GM23338 (cell line): ENCODE measurements around the gene TM2D1. TPM values are rescaled to one million over a fixed set of nuclear protein-coding genes. Genes with fewer than 3 reads are reported as not detected.

ENCODE experiments used
- EZH2 ChIP-seq: fragments of 200-600 bp; sonication (generic); IDR thresholded peaks from one replicate; pipeline ENCODE4 v1.8.0; 2017; ENCODE audit warnings: antibody characterized with exemption, mild to moderate bottlenecking, low read depth; ENCODE audit not compliant: unreplicated experiment
- NANOG ChIP-seq: IDR thresholded peaks from 2 replicates; pipeline ENCODE4 v1.6.1; 2016; ENCODE audit warnings: antibody characterized with exemption, borderline replicate concordance
- polyA plus RNA-seq: library from polyadenylated mRNA; unstranded; fragments of >200 nt; fragmentation: Nextera tagmentation; extraction: Ambion mirVana; gene quantifications from 2 replicates; pipeline ENCODE4 v1.2.1, GENCODE V29; 2016
- total RNA-seq: library from RNA; depleted of rRNA; stranded (reverse); fragments of >200 nt; shearing (Covaris generic); gene quantifications from 2 replicates; pipeline ENCODE4 v1.2.3, GENCODE V29; 2014
- TF ChIP-seq, protein P1 (sequence below): IDR thresholded peaks from one replicate; pipeline ENCODE4 v1.6.1; 2018; ENCODE audit warnings: antibody characterized with exemption; ENCODE audit not compliant: unreplicated experiment
- TF ChIP-seq, protein P2 (sequence below): fragments of 250-450 bp; sonication (Bioruptor Pico); IDR thresholded peaks from 2 replicates; pipeline ENCODE4 v1.5.0; 2020; ENCODE audit warnings: mild to moderate bottlenecking, moderate library complexity

The TM2D1 gene
- total and polyA plus RNA-seq, 2 experiments from 2014 or later, result 46.7 to 47.5 TPM

DNA sequence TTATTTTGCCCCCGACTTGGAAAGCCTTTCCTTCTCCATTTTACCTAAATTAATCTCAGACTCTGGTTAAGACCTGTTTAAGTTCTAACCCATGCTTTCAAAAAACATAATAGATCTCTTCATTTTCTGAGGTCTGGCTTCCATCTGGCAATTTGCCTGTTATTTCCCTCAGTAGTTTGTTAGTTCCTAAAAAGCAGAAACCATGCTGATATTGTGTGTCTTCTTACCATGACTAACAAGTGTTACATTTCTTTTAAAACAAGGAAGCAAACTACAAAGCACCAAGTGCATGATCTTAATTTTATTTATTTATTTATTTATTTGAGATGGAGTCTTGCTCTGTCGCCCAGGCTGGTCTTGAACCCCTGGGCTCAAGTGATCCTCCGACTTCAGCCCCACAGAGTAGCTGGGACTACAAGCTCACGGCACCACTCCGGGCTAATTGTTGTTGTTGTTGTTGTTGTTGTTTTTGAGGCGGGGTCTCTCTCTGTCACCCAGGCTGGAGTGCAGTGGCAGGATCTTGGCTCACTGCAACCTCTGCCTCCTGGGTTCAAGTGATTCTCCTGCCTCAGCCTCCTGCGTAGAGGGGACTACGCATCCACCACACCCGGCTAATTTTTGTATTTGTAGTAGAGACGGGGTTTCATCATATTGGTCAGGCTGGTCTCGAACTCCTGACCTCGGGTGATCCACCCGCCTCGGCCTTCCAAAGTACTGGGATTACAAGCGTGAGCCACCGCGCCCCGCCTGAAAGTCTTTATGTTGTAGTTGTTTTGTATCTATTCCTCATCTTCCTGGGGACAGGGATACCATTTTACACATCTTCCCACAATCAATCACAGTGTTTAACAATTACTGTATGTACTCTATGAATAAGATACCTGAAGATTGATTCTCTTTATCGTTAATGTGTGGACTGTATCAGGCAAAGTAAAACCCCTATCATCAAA, 16.1 kb upstream of the TM2D1 start (continued):
- TF ChIP-seq, protein P1, sequence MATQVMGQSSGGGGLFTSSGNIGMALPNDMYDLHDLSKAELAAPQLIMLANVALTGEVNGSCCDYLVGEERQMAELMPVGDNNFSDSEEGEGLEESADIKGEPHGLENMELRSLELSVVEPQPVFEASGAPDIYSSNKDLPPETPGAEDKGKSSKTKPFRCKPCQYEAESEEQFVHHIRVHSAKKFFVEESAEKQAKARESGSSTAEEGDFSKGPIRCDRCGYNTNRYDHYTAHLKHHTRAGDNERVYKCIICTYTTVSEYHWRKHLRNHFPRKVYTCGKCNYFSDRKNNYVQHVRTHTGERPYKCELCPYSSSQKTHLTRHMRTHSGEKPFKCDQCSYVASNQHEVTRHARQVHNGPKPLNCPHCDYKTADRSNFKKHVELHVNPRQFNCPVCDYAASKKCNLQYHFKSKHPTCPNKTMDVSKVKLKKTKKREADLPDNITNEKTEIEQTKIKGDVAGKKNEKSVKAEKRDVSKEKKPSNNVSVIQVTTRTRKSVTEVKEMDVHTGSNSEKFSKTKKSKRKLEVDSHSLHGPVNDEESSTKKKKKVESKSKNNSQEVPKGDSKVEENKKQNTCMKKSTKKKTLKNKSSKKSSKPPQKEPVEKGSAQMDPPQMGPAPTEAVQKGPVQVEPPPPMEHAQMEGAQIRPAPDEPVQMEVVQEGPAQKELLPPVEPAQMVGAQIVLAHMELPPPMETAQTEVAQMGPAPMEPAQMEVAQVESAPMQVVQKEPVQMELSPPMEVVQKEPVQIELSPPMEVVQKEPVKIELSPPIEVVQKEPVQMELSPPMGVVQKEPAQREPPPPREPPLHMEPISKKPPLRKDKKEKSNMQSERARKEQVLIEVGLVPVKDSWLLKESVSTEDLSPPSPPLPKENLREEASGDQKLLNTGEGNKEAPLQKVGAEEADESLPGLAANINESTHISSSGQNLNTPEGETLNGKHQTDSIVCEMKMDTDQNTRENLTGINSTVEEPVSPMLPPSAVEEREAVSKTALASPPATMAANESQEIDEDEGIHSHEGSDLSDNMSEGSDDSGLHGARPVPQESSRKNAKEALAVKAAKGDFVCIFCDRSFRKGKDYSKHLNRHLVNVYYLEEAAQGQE, result no peak
- TF ChIP-seq, protein P2, sequence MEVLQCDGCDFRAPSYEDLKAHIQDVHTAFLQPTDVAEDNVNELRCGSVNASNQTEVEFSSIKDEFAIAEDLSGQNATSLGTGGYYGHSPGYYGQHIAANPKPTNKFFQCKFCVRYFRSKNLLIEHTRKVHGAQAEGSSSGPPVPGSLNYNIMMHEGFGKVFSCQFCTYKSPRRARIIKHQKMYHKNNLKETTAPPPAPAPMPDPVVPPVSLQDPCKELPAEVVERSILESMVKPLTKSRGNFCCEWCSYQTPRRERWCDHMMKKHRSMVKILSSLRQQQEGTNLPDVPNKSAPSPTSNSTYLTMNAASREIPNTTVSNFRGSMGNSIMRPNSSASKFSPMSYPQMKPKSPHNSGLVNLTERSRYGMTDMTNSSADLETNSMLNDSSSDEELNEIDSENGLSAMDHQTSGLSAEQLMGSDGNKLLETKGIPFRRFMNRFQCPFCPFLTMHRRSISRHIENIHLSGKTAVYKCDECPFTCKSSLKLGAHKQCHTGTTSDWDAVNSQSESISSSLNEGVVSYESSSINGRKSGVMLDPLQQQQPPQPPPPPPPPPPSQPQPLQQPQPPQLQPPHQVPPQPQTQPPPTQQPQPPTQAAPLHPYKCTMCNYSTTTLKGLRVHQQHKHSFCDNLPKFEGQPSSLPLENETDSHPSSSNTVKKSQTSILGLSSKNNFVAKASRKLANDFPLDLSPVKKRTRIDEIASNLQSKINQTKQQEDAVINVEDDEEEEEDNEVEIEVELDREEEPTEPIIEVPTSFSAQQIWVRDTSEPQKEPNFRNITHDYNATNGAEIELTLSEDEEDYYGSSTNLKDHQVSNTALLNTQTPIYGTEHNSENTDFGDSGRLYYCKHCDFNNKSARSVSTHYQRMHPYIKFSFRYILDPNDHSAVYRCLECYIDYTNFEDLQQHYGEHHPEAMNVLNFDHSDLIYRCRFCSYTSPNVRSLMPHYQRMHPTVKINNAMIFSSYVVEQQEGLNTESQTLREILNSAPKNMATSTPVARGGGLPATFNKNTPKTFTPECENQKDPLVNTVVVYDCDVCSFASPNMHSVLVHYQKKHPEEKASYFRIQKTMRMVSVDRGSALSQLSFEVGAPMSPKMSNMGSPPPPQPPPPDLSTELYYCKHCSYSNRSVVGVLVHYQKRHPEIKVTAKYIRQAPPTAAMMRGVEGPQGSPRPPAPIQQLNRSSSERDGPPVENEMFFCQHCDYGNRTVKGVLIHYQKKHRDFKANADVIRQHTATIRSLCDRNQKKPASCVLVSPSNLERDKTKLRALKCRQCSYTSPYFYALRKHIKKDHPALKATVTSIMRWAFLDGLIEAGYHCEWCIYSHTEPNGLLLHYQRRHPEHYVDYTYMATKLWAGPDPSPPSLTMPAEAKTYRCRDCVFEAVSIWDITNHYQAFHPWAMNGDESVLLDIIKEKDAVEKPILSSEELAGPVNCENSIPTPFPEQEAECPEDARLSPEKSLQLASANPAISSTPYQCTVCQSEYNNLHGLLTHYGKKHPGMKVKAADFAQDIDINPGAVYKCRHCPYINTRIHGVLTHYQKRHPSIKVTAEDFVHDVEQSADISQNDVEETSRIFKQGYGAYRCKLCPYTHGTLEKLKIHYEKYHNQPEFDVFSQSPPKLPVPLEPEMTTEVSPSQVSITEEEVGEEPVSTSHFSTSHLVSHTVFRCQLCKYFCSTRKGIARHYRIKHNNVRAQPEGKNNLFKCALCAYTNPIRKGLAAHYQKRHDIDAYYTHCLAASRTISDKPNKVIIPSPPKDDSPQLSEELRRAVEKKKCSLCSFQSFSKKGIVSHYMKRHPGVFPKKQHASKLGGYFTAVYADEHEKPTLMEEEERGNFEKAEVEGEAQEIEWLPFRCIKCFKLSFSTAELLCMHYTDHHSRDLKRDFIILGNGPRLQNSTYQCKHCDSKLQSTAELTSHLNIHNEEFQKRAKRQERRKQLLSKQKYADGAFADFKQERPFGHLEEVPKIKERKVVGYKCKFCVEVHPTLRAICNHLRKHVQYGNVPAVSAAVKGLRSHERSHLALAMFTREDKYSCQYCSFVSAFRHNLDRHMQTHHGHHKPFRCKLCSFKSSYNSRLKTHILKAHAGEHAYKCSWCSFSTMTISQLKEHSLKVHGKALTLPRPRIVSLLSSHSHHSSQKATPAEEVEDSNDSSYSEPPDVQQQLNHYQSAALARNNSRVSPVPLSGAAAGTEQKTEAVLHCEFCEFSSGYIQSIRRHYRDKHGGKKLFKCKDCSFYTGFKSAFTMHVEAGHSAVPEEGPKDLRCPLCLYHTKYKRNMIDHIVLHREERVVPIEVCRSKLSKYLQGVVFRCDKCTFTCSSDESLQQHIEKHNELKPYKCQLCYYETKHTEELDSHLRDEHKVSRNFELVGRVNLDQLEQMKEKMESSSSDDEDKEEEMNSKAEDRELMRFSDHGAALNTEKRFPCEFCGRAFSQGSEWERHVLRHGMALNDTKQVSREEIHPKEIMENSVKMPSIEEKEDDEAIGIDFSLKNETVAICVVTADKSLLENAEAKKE (CRISPR knock-in tag), result no peak
- TF ChIP-seq NANOG (no peak), EZH2 (no peak)
